Neuronal stem cell (in vitro differentiated cells): ENCODE data around the gene GOLGA6D.
A peak's percentile ranks its signal among the peaks of the same experiment; 100 is the strongest.
"Not testable (repeated sequence)": the region's sequence is repeated elsewhere in the genome, so short reads cannot be mapped to it uniquely, and the experiment has no call there.

ENCODE experiments used
- DNase-seq: peaks from one replicate; pipeline ENCODE4 v3.0.0-alpha.2; 2013; ENCODE audit warnings: low spot score
- H2AFZ ChIP-seq: one replicate; pipeline ENCODE4 v1.6.1; 2013; ENCODE audit warnings: mild to moderate bottlenecking, low read length, inconsistent platforms
- H2AK5ac ChIP-seq: 2 replicates; pipeline ENCODE4 v1.6.1; 2013; ENCODE audit warnings: low read depth, mild to moderate bottlenecking, inconsistent platforms, low read length, moderate library complexity, mixed read lengths
- H2BK120ac ChIP-seq: 2 replicates; pipeline ENCODE4 v1.6.1; 2013; ENCODE audit warnings: low read depth, mild to moderate bottlenecking, inconsistent platforms, low read length, moderate library complexity, mixed read lengths
- H2BK12ac ChIP-seq: one replicate; pipeline ENCODE4 v1.6.1; 2013; ENCODE audit warnings: low read length, inconsistent platforms
- H2BK15ac ChIP-seq: 2 replicates; pipeline ENCODE4 v1.6.1; 2013; ENCODE audit warnings: mild to moderate bottlenecking, low read length, inconsistent platforms, mixed read lengths
- H2BK5ac ChIP-seq: one replicate; pipeline ENCODE4 v1.6.1; 2013; ENCODE audit warnings: inconsistent platforms, mild to moderate bottlenecking, low read length, moderate library complexity
- H3K14ac ChIP-seq: one replicate; pipeline ENCODE4 v1.6.1; 2013; ENCODE audit warnings: low read length, inconsistent platforms
- H3K18ac ChIP-seq: 2 replicates; pipeline ENCODE4 v1.6.1; 2013; ENCODE audit warnings: low read length, inconsistent platforms
- H3K23ac ChIP-seq: 2 replicates; pipeline ENCODE4 v1.6.1; 2013; ENCODE audit warnings: low read depth, mild to moderate bottlenecking, mixed read lengths, low read length, inconsistent platforms; ENCODE audit not compliant: poor library complexity
- H3K27ac ChIP-seq: replicated peaks from 3 replicates; pipeline ENCODE4 v1.5.1; 2013; ENCODE audit warnings: low read length, inconsistent platforms
- H3K27me3 ChIP-seq, 3 experiments: 2 replicates each; pipeline ENCODE4 v1.6.1; 2013; ENCODE audit warnings: low read length in 3 of 3, mild to moderate bottlenecking in 2 of 3, inconsistent platforms in 1 of 3, low read depth in 1 of 3, mixed read lengths in 1 of 3, moderate library complexity in 1 of 3; ENCODE audit not compliant: control insufficient read depth in 3 of 3, insufficient read depth in 3 of 3
- H3K36me3 ChIP-seq, 2 donors: replicated peaks in 1 of 2; 2 replicates each; pipeline ENCODE4 v1.6.1; 2013; ENCODE audit warnings: low read length in 2 of 2; ENCODE audit not compliant: control insufficient read depth in 2 of 2, insufficient read depth in 2 of 2
- H3K4ac ChIP-seq: 2 replicates; pipeline ENCODE4 v1.6.1; 2013; ENCODE audit warnings: inconsistent platforms, mild to moderate bottlenecking, low read length, moderate library complexity
- H3K4me1 ChIP-seq, 2 donors: 1 replicate in 1 of 2; 2 replicates in 1 of 2; pipeline ENCODE4 v1.6.1; 2013; ENCODE audit warnings: low read length in 2 of 2, low read depth in 1 of 2; ENCODE audit not compliant: control insufficient read depth in 2 of 2, insufficient read depth in 1 of 2
- H3K4me2 ChIP-seq: one replicate; pipeline ENCODE4 v1.6.1; 2013; ENCODE audit warnings: mild to moderate bottlenecking, low read length, inconsistent platforms; ENCODE audit not compliant: insufficient read depth, poor library complexity, severe bottlenecking
- H3K4me3 ChIP-seq, 2 donors: 2 replicates each; pipeline ENCODE4 v1.5.1; 2013; ENCODE audit warnings: low read length in 2 of 2, mild to moderate bottlenecking in 2 of 2, inconsistent platforms in 1 of 2, moderate library complexity in 1 of 2
- H3K79me1 ChIP-seq: one replicate; pipeline ENCODE4 v1.6.1; 2013; ENCODE audit warnings: low read depth, mild to moderate bottlenecking, inconsistent platforms, low read length, moderate library complexity
- H3K9ac ChIP-seq: one replicate; pipeline ENCODE4 v1.6.1; 2013; ENCODE audit warnings: mild to moderate bottlenecking, low read depth, low read length, inconsistent platforms; ENCODE audit not compliant: poor library complexity
- H3K9me3 ChIP-seq, 2 donors: replicated peaks in 1 of 2; 2 replicates each; pipeline versions ENCODE3 to v1.6.1; 2013; ENCODE audit warnings: low read length in 2 of 2, mild to moderate bottlenecking in 2 of 2, inconsistent platforms in 1 of 2, low read depth in 1 of 2, mixed read lengths in 1 of 2, moderate library complexity in 1 of 2; ENCODE audit not compliant: control insufficient read depth in 2 of 2, insufficient read depth in 1 of 2
- H4K8ac ChIP-seq: one replicate; pipeline ENCODE4 v1.6.1; 2013; ENCODE audit warnings: low read depth, mild to moderate bottlenecking, inconsistent platforms, low read length, moderate library complexity
- H4K91ac ChIP-seq: one replicate; pipeline ENCODE4 v1.6.1; 2013; ENCODE audit warnings: low read length, low read depth, mild to moderate bottlenecking, inconsistent platforms; ENCODE audit not compliant: poor library complexity
- WGBS, 2 donors: extraction: QIAGEN DNeasy Blood & Tissue Kit; methylation state at CpG; one replicate each; pipeline ENCODE4 v1.1.7; 2013; ENCODE audit warnings: missing lambda C conversion rate in 2 of 2, mixed read lengths in 1 of 2; ENCODE audit not compliant: insufficient read length in 2 of 2, insufficient replicate concordance in 1 of 2; ENCODE audit errors: extremely low coverage in 2 of 2; 5-methylcytosine and 5-hydroxymethylcytosine counted together

GOLGA6D gene

GRCh38 chr15:75302318-75302717 lies 19.7 kb downstream of the GOLGA6D start:
- Histone ChIP-seq H2BK5ac (peak overlapping the region; percentile 82), H2BK120ac (no peak overlapping the region), H4K91ac (no peak overlapping the region), H3K4ac (no peak overlapping the region), H2BK12ac (no peak overlapping the region), H3K27me3 (peaks cover 0 to 19% (median 0%) of the 10 kb centered on the region in 3 experiments), H3K4me1 (no peaks in the 10 kb centered on the region), H3K4me2 (no peak overlapping the region), H3K27ac (no peak overlapping the region), H3K18ac (peak overlapping the region; percentile 71), H3K14ac (no peak overlapping the region), H2AFZ (no peak overlapping the region), H3K79me1 (no peaks in the 10 kb centered on the region), H3K23ac (peak overlapping the region; percentile 31), H3K9me3 (no peaks in the 10 kb centered on the region), H2BK15ac (peak overlapping the region; percentile 49), H3K36me3 (no peaks in the 10 kb centered on the region), H3K4me3 (peak overlapping the region in 1 of 2 donors; percentile 35), H4K8ac (no peak overlapping the region), H3K9ac (peak overlapping the region; percentile 60), H2AK5ac (no peak overlapping the region)
- DNase-seq: no peak
- WGBS, 2 donors: no CpG with 5 or more reads among the region's 9 CpGs

GRCh38 chr15:75302753-75303152 lies 20.1 kb downstream of the GOLGA6D start:
- not testable (repeated sequence) for H3K9ac ChIP-seq, H2BK5ac ChIP-seq, H3K18ac ChIP-seq, H3K79me1 ChIP-seq, H3K4me1 ChIP-seq, H3K23ac ChIP-seq, H2BK15ac ChIP-seq, H3K9me3 ChIP-seq, H3K27ac ChIP-seq, H3K36me3 ChIP-seq, H2AK5ac ChIP-seq, H4K8ac ChIP-seq, H3K4ac ChIP-seq, H4K91ac ChIP-seq, H2BK120ac ChIP-seq, H3K14ac ChIP-seq, H2BK12ac ChIP-seq, H3K4me2 ChIP-seq, H2AFZ ChIP-seq, DNase-seq
- Histone ChIP-seq H3K4me3 (peak overlapping the region in 1 of 2 donors; percentile 35), H3K27me3 (peaks cover 0 to 23% (median under 1%) of the 10 kb centered on the region in 3 experiments)
- no CpG with 5 or more reads among the region's 4 CpGs for WGBS, 2 donors

- DNase-seq: no peak
- no peak overlapping the region for H3K23ac ChIP-seq
- H2BK15ac ChIP-seq: no peak overlapping the region
- no peak overlapping the region for H3K4me3 ChIP-seq
- H3K4ac ChIP-seq: no peak overlapping the region
- no peak overlapping the region for H4K8ac ChIP-seq
- no peak overlapping the region for H2BK12ac ChIP-seq
- H3K79me1 ChIP-seq: no peaks in the 10 kb centered on the region
- H3K9me3 ChIP-seq: no peaks in the 10 kb centered on the region
- no peak overlapping the region for H2BK120ac ChIP-seq
- H3K27me3 ChIP-seq: peaks cover 0 to 40% (median 7%) of the 10 kb centered on the region in 3 experiments
- H2BK5ac ChIP-seq: no peak overlapping the region
- H3K27ac ChIP-seq: no peak overlapping the region
- no peaks in the 10 kb centered on the region for H3K4me1 ChIP-seq
- no peak overlapping the region for H3K9ac ChIP-seq
- H2AK5ac ChIP-seq: no peak overlapping the region
- no peaks in the 10 kb centered on the region for H3K36me3 ChIP-seq
- H2AFZ ChIP-seq: no peak overlapping the region
- H3K18ac ChIP-seq: no peak overlapping the region
- H3K4me2 ChIP-seq: no peak overlapping the region
- WGBS, 2 donors: no CpG with 5 or more reads among the region's 3 CpGs
- H3K14ac ChIP-seq: no peak overlapping the region
- no peak overlapping the region for H4K91ac ChIP-seq
Measured at GRCh38 chr15:75306188-75306587, 23.6 kb downstream of the GOLGA6D start.

DNA sequence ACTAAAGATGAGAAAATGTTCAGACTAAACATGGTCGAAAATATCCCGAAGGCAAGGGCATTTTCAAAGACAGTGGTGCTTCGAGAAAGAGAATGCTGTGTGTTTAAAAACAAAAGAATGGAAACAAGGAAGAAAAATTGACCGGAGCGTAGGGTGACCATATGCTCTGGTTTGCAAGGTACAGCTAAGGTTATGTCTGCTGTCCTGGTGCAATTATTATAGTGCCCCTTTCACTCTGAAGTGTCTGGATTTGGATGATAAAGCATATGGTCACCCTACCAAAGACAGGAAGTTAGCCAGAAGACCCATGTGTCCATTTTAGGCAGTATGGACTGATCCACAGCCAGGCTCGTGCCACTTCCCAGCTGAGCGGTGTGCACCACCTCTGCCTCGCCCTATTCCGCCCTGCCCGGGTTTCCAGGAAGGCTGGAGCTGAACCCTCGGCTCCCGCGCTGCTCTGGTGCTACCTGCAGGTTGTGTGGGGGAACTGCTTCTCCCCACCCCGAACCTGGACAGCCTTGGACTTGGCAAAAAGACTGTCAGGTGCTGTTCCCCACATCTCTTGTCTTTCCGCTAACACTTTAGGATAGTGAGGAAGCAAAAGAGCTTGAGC lies 25.2 kb downstream of the GOLGA6D start:
- H4K8ac ChIP-seq: no peak overlapping the region
- no peak overlapping the region for H3K18ac ChIP-seq
- DNase-seq: peak; percentile 6
- no peak overlapping the region for H4K91ac ChIP-seq
- no peak overlapping the region for H3K27ac ChIP-seq
- H2BK15ac ChIP-seq: no peak overlapping the region
- H3K79me1 ChIP-seq: peaks cover 2% of the 10 kb centered on the region
- H2AFZ ChIP-seq: no peak overlapping the region
- no peak overlapping the region for H3K9ac ChIP-seq
- no peak overlapping the region for H3K4ac ChIP-seq
- no peak overlapping the region for H2AK5ac ChIP-seq
- peaks cover 0 to 44% (median 7%) of the 10 kb centered on the region in 3 experiments for H3K27me3 ChIP-seq
- no peak overlapping the region for H3K14ac ChIP-seq
- H2BK12ac ChIP-seq: no peak overlapping the region
- H3K4me2 ChIP-seq: no peak overlapping the region
- no peak overlapping the region for H2BK5ac ChIP-seq
- WGBS, 2 donors: no CpG with 5 or more reads among the region's 15 CpGs
- no peaks in the 10 kb centered on the region for H3K36me3 ChIP-seq
- no peaks in the 10 kb centered on the region for H3K4me1 ChIP-seq
- no peak overlapping the region for H2BK120ac ChIP-seq
- no peaks in the 10 kb centered on the region for H3K9me3 ChIP-seq
- no peak overlapping the region for H3K4me3 ChIP-seq
- H3K23ac ChIP-seq: no peak overlapping the region
